ENCODE results near the gene SF3A2. TPM values are rescaled to one million over a fixed set of nuclear protein-coding genes. Genes with fewer than 3 reads are reported as not detected.

The SF3A2 gene
- total and polyA plus RNA-seq, 2 experiments from 2014 or later = 67.7 to 128 TPM

- Mint-ChIP-seq H3K9me3 (no peaks in the 10 kb centered on the region; the same call in 2 of the 3 replicates), H3K4me1 (peaks cover 6% of the 10 kb centered on the region; the same call in 1 of the 3 replicates), H3K4me3 (no peak overlapping the region), H3K36me3 (ENCODE audit: low read depth) (peaks cover 34% of the 10 kb centered on the region), H3K27ac (no peak overlapping the region), H3K27me3 (ENCODE audit: insufficient read depth, low read depth, poor library complexity) (peaks cover 5% of the 10 kb centered on the region)
- no peaks in the 10 kb centered on the region; the same call in 1 of the 2 replicates for H3K36me3 ChIP-seq (ENCODE audit: insufficient read depth)
- H2AFZ ChIP-seq = no peak overlapping the region
- H3K79me2 ChIP-seq (replicated peaks; ENCODE audit: insufficient read depth) = peaks cover 20% of the 10 kb centered on the region; the same call in 1 of the 2 replicates
- ATAC-seq (no peak), DNase-seq (ENCODE audit: low spot score) (no peak)
- peak overlapping the region; percentile 92 for H3K27ac ChIP-seq (ENCODE audit: low read depth)
- no peaks in the 10 kb centered on the region for H3K4me1 ChIP-seq (ENCODE audit: insufficient read depth)
- no peaks in the 10 kb centered on the region for H3K9me2 ChIP-seq (ENCODE audit: insufficient read depth)
- H3F3A ChIP-seq (replicated peaks; ENCODE audit: low read depth) = 0 out of 2 replicates have a peak, but pooled peaks cover 6% of the 10 kb centered on the region
- H4K20me1 ChIP-seq (replicated peaks; ENCODE audit: insufficient read depth) = no peaks in the 10 kb centered on the region; the same call in 1 of the 2 replicates
- H3K4me3 ChIP-seq = no peak overlapping the region
- H3K27me3 ChIP-seq (ENCODE audit: insufficient read depth) = no peaks in the 10 kb centered on the region
- no peak overlapping the region for H3K4me2 ChIP-seq
- TF ChIP-seq ZNF114 (CRISPR knock-in tag; IDR thresholded peaks at IDR 0.05) (no peak), ZNF462 (CRISPR knock-in tag; IDR thresholded peaks at IDR 0.05) (no peak), NANOG (IDR thresholded peaks at IDR 0.05; ENCODE audit: borderline replicate concordance) (no peak), POLR2AphosphoS5 (IDR thresholded peaks at IDR 0.05; ENCODE audit: low read depth) (no peak), STAT1 (IDR thresholded peaks at IDR 0.05; ENCODE audit: unreplicated experiment) (no peak), CREB1 (CRISPR knock-in tag; IDR thresholded peaks at IDR 0.05; ENCODE audit: low read depth) (no peak), CTCF (conservative IDR thresholded peaks at IDR 0.05; ENCODE audit: low read depth in 2 of 2) (no peak), EZH2phosphoT487 (IDR thresholded peaks at IDR 0.05; ENCODE audit: unreplicated experiment) (no peak), JUNB (IDR thresholded peaks at IDR 0.05; ENCODE audit: unreplicated experiment) (no peak), ZNF331 (CRISPR knock-in tag; IDR thresholded peaks at IDR 0.05; ENCODE audit: low read depth) (no peak), EZH2 (IDR thresholded peaks at IDR 0.05; ENCODE audit: low read depth, unreplicated experiment) (no peak), REST (IDR thresholded peaks at IDR 0.05; ENCODE audit: unreplicated experiment) (no peak), ETS1 (IDR thresholded peaks at IDR 0.05) (no peak)
Measured at GRCh38 chr19:2202366-2202765, 34.3 kb upstream of the SF3A2 start.

Measured in GM23338 (cell line).